Fibroblast of pulmonary artery (primary cell): ENCODE data around the gene THOC2.
"Not testable (repeated sequence)": the region's sequence is repeated elsewhere in the genome, so short reads cannot be mapped to it uniquely, and the experiment has no call there.

Source experiments
- DNase-seq: peaks from one replicate; pipeline ENCODE4 v3.0.0-alpha.2; 2010; ENCODE audit warnings: low read depth
- H3K4me3 ChIP-seq: replicated peaks from 2 replicates; pipeline ENCODE4 v1.5.1; 2011; ENCODE audit warnings: low read depth, mild to moderate bottlenecking, control low read depth, low read length, moderate library complexity
- TF ChIP-seq, protein P1 (sequence below): IDR thresholded peaks from 2 replicates; pipeline ENCODE4 v1.5.1; 2011; ENCODE audit warnings: mild to moderate bottlenecking, control low read depth, low read length, inconsistent platforms; ENCODE audit errors: missing control alignments

Gene THOC2

DNA sequence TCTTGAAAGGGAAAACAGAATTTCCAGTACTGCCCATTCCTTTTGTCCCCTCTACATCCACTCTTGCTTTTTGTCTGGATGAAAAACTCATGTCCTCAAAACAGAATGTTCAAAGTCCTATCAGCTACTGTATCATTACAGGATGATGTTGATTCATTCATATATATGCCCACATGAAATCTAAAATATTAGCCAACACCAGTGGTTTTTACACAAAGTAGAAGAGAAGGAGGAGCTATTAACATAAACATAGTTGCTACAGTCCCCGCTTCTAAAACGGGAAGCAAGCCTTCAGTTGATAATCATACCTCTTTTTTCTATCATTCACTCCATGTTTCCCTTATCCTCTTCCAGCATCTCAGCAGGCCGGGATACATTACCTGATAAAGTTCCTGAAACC is 7.7 kb upstream of the THOC2 start:
- no peak for DNase-seq
- TF ChIP-seq, protein P1, sequence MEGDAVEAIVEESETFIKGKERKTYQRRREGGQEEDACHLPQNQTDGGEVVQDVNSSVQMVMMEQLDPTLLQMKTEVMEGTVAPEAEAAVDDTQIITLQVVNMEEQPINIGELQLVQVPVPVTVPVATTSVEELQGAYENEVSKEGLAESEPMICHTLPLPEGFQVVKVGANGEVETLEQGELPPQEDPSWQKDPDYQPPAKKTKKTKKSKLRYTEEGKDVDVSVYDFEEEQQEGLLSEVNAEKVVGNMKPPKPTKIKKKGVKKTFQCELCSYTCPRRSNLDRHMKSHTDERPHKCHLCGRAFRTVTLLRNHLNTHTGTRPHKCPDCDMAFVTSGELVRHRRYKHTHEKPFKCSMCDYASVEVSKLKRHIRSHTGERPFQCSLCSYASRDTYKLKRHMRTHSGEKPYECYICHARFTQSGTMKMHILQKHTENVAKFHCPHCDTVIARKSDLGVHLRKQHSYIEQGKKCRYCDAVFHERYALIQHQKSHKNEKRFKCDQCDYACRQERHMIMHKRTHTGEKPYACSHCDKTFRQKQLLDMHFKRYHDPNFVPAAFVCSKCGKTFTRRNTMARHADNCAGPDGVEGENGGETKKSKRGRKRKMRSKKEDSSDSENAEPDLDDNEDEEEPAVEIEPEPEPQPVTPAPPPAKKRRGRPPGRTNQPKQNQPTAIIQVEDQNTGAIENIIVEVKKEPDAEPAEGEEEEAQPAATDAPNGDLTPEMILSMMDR, result no peak
- no peak overlapping the region for H3K4me3 ChIP-seq

DNA sequence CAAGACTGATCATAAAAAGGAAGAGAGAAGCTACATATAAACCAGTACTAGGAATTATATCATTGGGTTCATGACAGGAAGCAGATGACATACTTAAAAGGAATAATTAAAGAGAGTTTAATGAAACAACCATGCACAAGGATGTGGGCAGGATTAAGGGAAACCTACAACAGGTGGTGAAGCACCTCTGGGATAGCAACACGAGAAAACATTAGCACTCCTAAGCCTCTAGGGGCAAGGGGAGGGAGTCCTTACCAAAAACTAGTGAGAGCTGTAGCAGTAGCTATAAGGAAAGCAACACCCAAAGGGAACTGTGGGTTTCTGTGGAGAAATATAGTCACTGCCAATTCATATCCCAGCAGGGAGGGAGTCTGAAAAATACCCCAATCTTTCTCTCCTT is 7.2 kb upstream of the THOC2 start:
- TF ChIP-seq, protein P1, result no peak
- no peak for DNase-seq
- no peak overlapping the region for H3K4me3 ChIP-seq

DNA sequence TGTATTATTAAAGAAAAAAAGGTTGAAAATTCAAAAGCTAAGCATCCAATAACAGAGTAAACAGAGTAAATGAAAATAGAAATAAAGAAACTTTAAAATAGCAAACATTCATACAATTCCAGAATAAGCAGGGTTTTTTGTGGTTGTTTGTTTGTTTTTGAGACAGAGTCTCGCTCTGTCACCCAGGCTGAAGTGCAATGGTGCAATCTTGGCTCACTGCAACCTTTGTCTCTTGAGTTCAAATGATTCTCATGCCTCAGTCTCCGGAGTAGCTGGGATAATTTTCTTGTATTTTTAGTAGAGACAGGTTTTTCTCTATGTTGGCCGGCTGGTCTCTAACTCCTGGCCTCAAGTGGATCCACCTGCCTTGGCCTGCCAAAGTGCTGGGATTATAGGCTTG is 6.6 kb upstream of the THOC2 start:
- DNase-seq, result no peak
- TF ChIP-seq, protein P1, result no peak
- no peak overlapping the region for H3K4me3 ChIP-seq

DNA sequence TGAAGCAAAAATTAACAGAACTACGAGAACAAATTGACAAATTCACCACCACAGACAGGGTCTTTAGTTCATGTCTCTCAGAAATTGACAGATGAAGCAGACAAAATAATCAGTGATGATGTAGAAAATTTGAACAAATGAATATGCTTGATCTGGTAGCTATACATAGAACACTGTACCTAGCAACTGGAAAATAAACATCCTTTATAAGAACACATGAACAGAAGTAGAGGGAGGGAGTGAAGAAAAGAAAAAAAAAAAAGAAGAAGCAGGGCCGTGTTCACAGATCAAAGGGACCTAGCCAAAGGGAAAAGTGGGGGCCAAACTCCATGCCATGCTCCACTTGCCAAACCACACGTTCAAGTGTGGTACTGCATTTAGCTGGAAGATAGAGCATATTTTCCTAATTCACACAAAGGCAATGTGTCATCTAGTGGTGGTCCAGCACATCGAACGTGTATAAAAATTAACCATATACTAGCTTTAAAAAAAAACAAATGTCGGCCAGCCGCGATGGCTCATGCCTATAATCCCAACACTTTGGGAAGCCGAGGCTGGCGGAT is 5.6 kb upstream of the THOC2 start:
- no peak overlapping the region for H3K4me3 ChIP-seq

DNA sequence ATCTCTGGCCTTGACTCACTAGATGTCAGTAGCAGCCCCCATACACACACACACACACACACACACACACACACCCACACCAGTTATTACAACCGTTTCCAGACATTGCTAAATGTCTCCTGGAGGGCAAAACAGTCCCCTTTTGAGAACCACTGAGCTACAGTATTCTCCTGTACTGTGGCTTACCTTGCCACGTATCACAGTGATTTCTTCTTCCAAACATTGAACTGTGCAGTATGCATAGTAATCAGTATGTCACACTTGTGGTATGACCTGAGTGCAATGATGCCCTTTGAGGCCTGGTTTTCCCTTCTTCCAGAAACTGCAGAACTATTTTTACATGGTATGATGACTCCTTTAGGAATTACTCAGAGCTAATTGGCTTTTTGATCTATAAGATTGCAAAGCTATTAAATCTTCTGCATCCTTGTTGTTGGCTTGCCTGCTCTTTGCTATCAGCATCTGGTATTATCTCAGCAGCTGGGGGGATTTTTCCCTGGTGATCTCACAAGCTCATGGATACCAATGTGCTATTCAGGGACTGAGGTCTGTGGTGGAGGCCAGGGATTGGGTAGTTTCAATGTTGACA is 3.6 kb upstream of the THOC2 start:
- TF ChIP-seq, protein P1, result no peak
- no peak for DNase-seq

More for the DNA sequence above, 5.6 kb upstream of the THOC2 start:
- TF ChIP-seq, protein P1, result no peak
- no peak for DNase-seq

DNA sequence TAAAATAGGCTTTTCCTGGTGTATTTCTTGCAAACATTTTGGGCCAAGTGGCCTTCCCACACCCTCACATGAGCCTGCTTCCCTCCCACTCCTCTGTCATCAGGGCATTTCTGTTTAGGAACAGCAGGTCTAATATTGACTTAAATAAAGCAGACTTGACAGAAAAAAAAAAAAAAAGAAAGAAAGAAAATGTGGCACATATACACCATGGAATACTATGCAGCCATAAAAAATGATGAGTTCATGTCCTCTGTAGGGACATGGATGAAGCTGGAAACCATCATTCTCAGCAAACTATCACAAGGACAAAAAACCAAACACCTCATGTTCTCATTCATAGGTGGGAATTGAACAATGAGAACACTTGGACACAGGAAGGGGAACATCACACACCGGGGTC is 2.3 kb upstream of the THOC2 start:
- H3K4me3 ChIP-seq, DNase-seq: not testable (repeated sequence)

More for the DNA sequence above, 3.6 kb upstream of the THOC2 start:
- H3K4me3 ChIP-seq, result no peak overlapping the region

DNA sequence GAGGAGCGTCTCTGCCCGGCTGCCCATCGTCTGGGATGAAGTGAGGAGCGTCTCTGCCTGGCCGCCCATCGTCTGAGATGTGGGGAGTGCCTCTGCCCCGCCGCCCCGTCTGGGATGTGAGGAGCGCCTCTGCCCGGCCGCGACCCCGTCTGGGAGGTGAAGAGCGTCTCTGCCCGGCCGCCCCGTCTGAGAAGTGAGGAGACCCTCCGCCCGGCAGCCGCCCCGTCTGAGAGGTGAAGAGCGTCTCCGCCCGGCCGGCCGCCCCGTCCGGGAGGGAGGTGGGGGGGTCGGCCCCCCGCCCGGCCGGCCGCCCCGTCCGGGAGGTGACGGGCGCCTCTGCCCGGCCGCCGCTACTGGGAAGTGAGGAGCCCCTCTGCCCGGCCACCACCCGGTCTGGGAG is 1.2 kb upstream of the THOC2 start:
- H3K4me3 ChIP-seq, DNase-seq: not testable (repeated sequence)

DNA sequence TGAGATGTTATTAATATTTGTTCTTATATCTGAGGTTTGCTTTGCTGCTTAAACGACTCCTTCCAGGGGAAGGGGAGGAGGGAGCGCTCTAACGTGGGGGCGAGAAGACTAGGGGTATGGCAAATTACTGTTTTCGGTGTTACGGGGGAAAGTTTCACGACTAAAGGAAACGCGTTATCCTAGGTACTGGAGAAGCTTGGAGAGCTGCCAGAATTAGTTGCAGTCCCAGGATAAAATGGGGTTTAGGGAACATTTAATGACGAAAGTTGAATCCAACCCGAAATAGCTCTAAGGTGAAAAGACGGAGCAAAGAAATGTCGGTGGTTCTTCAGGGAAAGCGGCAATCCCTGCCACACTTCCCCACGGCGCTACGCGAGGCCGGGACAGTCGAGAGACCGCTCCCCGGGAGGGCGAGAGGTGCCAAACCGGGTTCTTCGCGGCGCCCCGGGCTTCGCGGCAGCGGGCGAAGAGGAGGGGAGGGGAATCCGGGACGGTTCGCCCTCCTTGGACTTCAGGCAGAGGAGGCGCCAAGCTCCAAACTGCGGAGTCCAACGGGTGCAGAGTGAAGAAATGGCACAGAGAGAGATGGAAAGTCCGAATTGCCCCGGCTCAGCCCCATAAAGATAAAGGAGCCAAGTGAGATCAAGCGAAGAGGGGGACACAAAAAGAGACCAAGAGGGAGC is 724 bp downstream of the THOC2 start:
- TF ChIP-seq, protein P1, result no peak
- no peak for DNase-seq
- peak overlapping the region; percentile 82 for H3K4me3 ChIP-seq
